Activated CD8-positive, alpha-beta memory T cell treated with anti-CD3 and anti-CD28 coated beads, Interleukin-2, amount 10 ng/mL, durations not matched to agents 7 days and 5 days (primary cell): ENCODE data around the gene ABTB1. TPM values are rescaled to one million over a fixed set of nuclear protein-coding genes. Genes with fewer than 3 reads are reported as not detected.
"Not testable (repeated sequence)": the region's sequence is repeated elsewhere in the genome, so short reads cannot be mapped to it uniquely, and the experiment has no call there.

Experiments used
- ATAC-seq: fragments of 150-1000 bp; cut with Tn5 transposase; one replicate; pipeline ENCODE4 v1.10.0; 2021; ENCODE audit warnings: moderate library complexity
- CTCF ChIA-PET: fragments of 350-600 bp; sonication (Branson Sonifier 250); formaldehyde crosslinking; loops from one replicate; lab custom pipeline; 2021; ENCODE audit warnings: antibody characterized with exemption; lab: Charles Lee
- DNase-seq: peaks from one replicate; pipeline ENCODE4 v3.0.0-alpha.2; 2020
- H3K27ac Mint-ChIP-seq: one replicate; pipeline ENCODE4 v1.8.0; 2021; ENCODE audit warnings: mild to moderate bottlenecking, mixed read lengths
- H3K27me3 Mint-ChIP-seq: one replicate; pipeline ENCODE4 v1.8.0; 2021; ENCODE audit warnings: mixed read lengths
- H3K36me3 Mint-ChIP-seq: one replicate; pipeline ENCODE4 v1.8.0; 2021; ENCODE audit warnings: mild to moderate bottlenecking, mixed read lengths
- H3K4me1 Mint-ChIP-seq: one replicate; pipeline ENCODE4 v1.8.0; 2021; ENCODE audit warnings: mixed read lengths
- H3K4me3 Mint-ChIP-seq: one replicate; pipeline ENCODE4 v1.8.0; 2021; ENCODE audit warnings: mild to moderate bottlenecking, moderate library complexity, mixed read lengths
- H3K9me3 Mint-ChIP-seq: one replicate; pipeline ENCODE4 v1.8.0; 2022; ENCODE audit warnings: low read depth, mixed read lengths
- total RNA-seq, 2 experiments: library from RNA; stranded (reverse); gene quantifications; one replicate each; pipeline ENCODE4 v1.2.3, GENCODE V29; 2021

The ABTB1 gene
- total RNA-seq, 2 experiments from 2014 or later = 16.0 to 19.4 TPM

- CTCF ChIA-PET = interaction anchor here (1.2 kb wide), 1 partner anchor 103 kb away, joined by 5 read pairs; no protein-coding TSS in a partner anchor
These were observed 5.5 kb downstream of the ABTB1 start for GRCh38 chr3:127678315-127678599.

GRCh38 chr3:127678611-127679533, 6.1 kb downstream of the ABTB1 start:
- CTCF ChIA-PET = interaction anchor here (0.7 to 1.2 kb wide), 5 partner anchors 16 to 286 kb away, joined by 3 to 5 read pairs (median 3); no protein-coding TSS in a partner anchor
- H3K36me3 Mint-ChIP-seq = no peaks in the 10 kb centered on the region
- no peak overlapping the region for H3K4me3 Mint-ChIP-seq
- no peaks in the 10 kb centered on the region for H3K9me3 Mint-ChIP-seq
- H3K4me1 Mint-ChIP-seq = peaks cover 6% of the 10 kb centered on the region
- DNase-seq (no peak), ATAC-seq (no peak)
- H3K27ac Mint-ChIP-seq = no peak overlapping the region
- H3K27me3 Mint-ChIP-seq = no peaks in the 10 kb centered on the region

More at GRCh38 chr3:127678315-127678599, 5.5 kb downstream of the ABTB1 start:
- ATAC-seq = no peak
- Mint-ChIP-seq H3K4me1 (peaks cover 9% of the 10 kb centered on the region), H3K27ac (no peak overlapping the region), H3K9me3 (no peaks in the 10 kb centered on the region), H3K36me3 (no peaks in the 10 kb centered on the region), H3K4me3 (no peak overlapping the region), H3K27me3 (no peaks in the 10 kb centered on the region)
- no peak for DNase-seq

GRCh38 chr3:127679534-127680145, 6.9 kb downstream of the ABTB1 start:
- H3K9me3 Mint-ChIP-seq = no peaks in the 10 kb centered on the region
- no peaks in the 10 kb centered on the region for H3K27me3 Mint-ChIP-seq
- CTCF ChIA-PET = interaction anchor here (0.8 to 1.2 kb wide), 3 partner anchors 17 to 105 kb away, joined by 3 to 5 read pairs (median 3); no protein-coding TSS in a partner anchor
- DNase-seq (no peak), ATAC-seq (no peak)
- H3K4me1 Mint-ChIP-seq = peaks cover 3% of the 10 kb centered on the region
- H3K27ac Mint-ChIP-seq = no peak overlapping the region
- no peak overlapping the region for H3K4me3 Mint-ChIP-seq
- H3K36me3 Mint-ChIP-seq = no peaks in the 10 kb centered on the region

GRCh38 chr3:127680146-127680661, 7.5 kb downstream of the ABTB1 start:
- no peak for ATAC-seq
- Mint-ChIP-seq H3K27me3 (no peaks in the 10 kb centered on the region), H3K36me3 (no peaks in the 10 kb centered on the region), H3K4me3 (no peak overlapping the region), H3K4me1 (peaks cover 3% of the 10 kb centered on the region), H3K27ac (no peak overlapping the region), H3K9me3 (no peaks in the 10 kb centered on the region)
- CTCF ChIA-PET = interaction anchor here (0.8 kb wide), 1 partner anchor 33 kb away, joined by 3 read pairs; no protein-coding TSS in a partner anchor
- DNase-seq = no peak

GRCh38 chr3:127680798-127681221, 8.1 kb downstream of the ABTB1 start:
- Mint-ChIP-seq H3K27me3 (no peaks in the 10 kb centered on the region), H3K4me3 (no peak overlapping the region), H3K4me1 (peaks cover 3% of the 10 kb centered on the region), H3K27ac (no peak overlapping the region), H3K9me3 (no peaks in the 10 kb centered on the region), H3K36me3 (no peaks in the 10 kb centered on the region)
- no peak for ATAC-seq
- DNase-seq = no peak
- CTCF ChIA-PET = interaction anchor here (2.0 to 4.5 kb wide), 2 partner anchors 15 to 106 kb away, joined by 7 to 29 read pairs; no protein-coding TSS in a partner anchor

- not testable (repeated sequence) for DNase-seq, ATAC-seq, H3K27me3 Mint-ChIP-seq, H3K4me3 Mint-ChIP-seq, H3K4me1 Mint-ChIP-seq, H3K36me3 Mint-ChIP-seq, H3K27ac Mint-ChIP-seq, H3K9me3 Mint-ChIP-seq
- CTCF ChIA-PET = interaction anchor here (2.0 to 4.5 kb wide), 2 partner anchors 13 to 107 kb away, joined by 7 to 29 read pairs; no protein-coding TSS in a partner anchor
These were observed 9.4 kb downstream of the ABTB1 start for GRCh38 chr3:127682175-127682554.

- H3K27me3 Mint-ChIP-seq = no peaks in the 10 kb centered on the region
- CTCF ChIA-PET = interaction anchor here (2.0 to 4.5 kb wide), 2 partner anchors 13 to 108 kb away, joined by 7 to 29 read pairs; no protein-coding TSS in a partner anchor
- H3K36me3 Mint-ChIP-seq = no peaks in the 10 kb centered on the region
- no peaks in the 10 kb centered on the region for H3K9me3 Mint-ChIP-seq
- DNase-seq = no peak
- no peak overlapping the region for H3K4me3 Mint-ChIP-seq
- H3K27ac Mint-ChIP-seq = no peak overlapping the region
- H3K4me1 Mint-ChIP-seq = peaks cover 3% of the 10 kb centered on the region
- ATAC-seq = no peak
These were observed 9.8 kb downstream of the ABTB1 start for GRCh38 chr3:127682561-127682960.

- H3K27ac Mint-ChIP-seq = no peak overlapping the region
- no peaks in the 10 kb centered on the region for H3K27me3 Mint-ChIP-seq
- no peak overlapping the region for H3K4me3 Mint-ChIP-seq
- H3K9me3 Mint-ChIP-seq = no peaks in the 10 kb centered on the region
- ATAC-seq = peak; percentile 53
- CTCF ChIA-PET = interaction anchor here (4.5 kb wide), 1 partner anchor 10 kb away, joined by 29 read pairs; no protein-coding TSS in a partner anchor
- peaks cover 3% of the 10 kb centered on the region for H3K4me1 Mint-ChIP-seq
- no peaks in the 10 kb centered on the region for H3K36me3 Mint-ChIP-seq
- no peak for DNase-seq
These were observed 12.3 kb downstream of the ABTB1 start for GRCh38 chr3:127684871-127685707.

- no peaks in the 10 kb centered on the region for H3K9me3 Mint-ChIP-seq
- peaks cover 3% of the 10 kb centered on the region for H3K4me1 Mint-ChIP-seq
- no peak overlapping the region for H3K27ac Mint-ChIP-seq
- no peaks in the 10 kb centered on the region for H3K36me3 Mint-ChIP-seq
- ATAC-seq (no peak), DNase-seq (no peak)
- CTCF ChIA-PET = no interaction called here
- H3K4me3 Mint-ChIP-seq = no peak overlapping the region
- H3K27me3 Mint-ChIP-seq = no peaks in the 10 kb centered on the region
These were observed 13.2 kb downstream of the ABTB1 start for GRCh38 chr3:127685708-127686511.

GRCh38 chr3:127686512-127686894, 13.8 kb downstream of the ABTB1 start:
- no peaks in the 10 kb centered on the region for H3K27me3 Mint-ChIP-seq
- peaks cover 3% of the 10 kb centered on the region for H3K4me1 Mint-ChIP-seq
- no peaks in the 10 kb centered on the region for H3K36me3 Mint-ChIP-seq
- H3K27ac Mint-ChIP-seq = no peak overlapping the region
- CTCF ChIA-PET = no interaction called here
- no peaks in the 10 kb centered on the region for H3K9me3 Mint-ChIP-seq
- no peak overlapping the region for H3K4me3 Mint-ChIP-seq
- no peak for DNase-seq
- ATAC-seq = no peak

GRCh38 chr3:127687228-127687737, 14.5 kb downstream of the ABTB1 start:
- Mint-ChIP-seq H3K4me1 (peaks cover 3% of the 10 kb centered on the region), H3K36me3 (no peaks in the 10 kb centered on the region), H3K27me3 (no peaks in the 10 kb centered on the region), H3K9me3 (no peaks in the 10 kb centered on the region), H3K4me3 (no peak overlapping the region), H3K27ac (no peak overlapping the region)
- CTCF ChIA-PET = no interaction called here
- no peak for ATAC-seq
- no peak for DNase-seq

- Mint-ChIP-seq H3K36me3 (no peaks in the 10 kb centered on the region), H3K27ac (no peak overlapping the region), H3K4me1 (peaks cover 3% of the 10 kb centered on the region), H3K9me3 (no peaks in the 10 kb centered on the region), H3K4me3 (no peak overlapping the region), H3K27me3 (no peaks in the 10 kb centered on the region)
- CTCF ChIA-PET = interaction anchor here (1.5 kb wide), 1 partner anchor 144 kb away, joined by 3 read pairs; no protein-coding TSS in a partner anchor
- ATAC-seq = no peak
- no peak for DNase-seq
These were observed 15.3 kb downstream of the ABTB1 start for GRCh38 chr3:127688022-127688415.
